Prostate gland (tissue), 2 donors: ENCODE data around the gene HARBI1.

ENCODE experiments used
- CTCF ChIP-seq, 4 experiments: fragments of 200-600 bp in 2 of 4; fragments of 450-650 bp in 2 of 4; sonication (generic) in 2 of 4; IDR thresholded peaks; 1 replicate in 3 of 4; 2 replicates in 1 of 4; pipeline ENCODE4 v1.5.1; 2016 to 2019; ENCODE audit warnings: antibody characterized with exemption in 4 of 4, mild to moderate bottlenecking in 2 of 4, moderate library complexity in 2 of 4
- POLR2A ChIP-seq: fragments of 450-650 bp; IDR thresholded peaks from one replicate; pipeline ENCODE4 v1.6.1; 2016; ENCODE audit warnings: antibody characterized with exemption, mild to moderate bottlenecking
- POLR2AphosphoS5 ChIP-seq: sonication (generic); formaldehyde crosslinking; IDR thresholded peaks from one replicate; pipeline ENCODE4 v1.6.1; 2017; ENCODE audit warnings: antibody characterized with exemption

GRCh38 chr11:46655631-46656030 lies 38.6 kb upstream of the HARBI1 start:
- TF ChIP-seq CTCF (IDR thresholded peaks at IDR 0.05): no peak
- no peak for TF ChIP-seq POLR2AphosphoS5
- TF ChIP-seq POLR2A: no peak
